GM23248 (cell line): ENCODE results near the gene TPCN1. TPM values are rescaled to one million over a fixed set of nuclear protein-coding genes. Genes with fewer than 3 reads are reported as not detected.

ENCODE experiments used
- DNase-seq: peaks from one replicate; pipeline ENCODE4 v3.0.0-alpha.2; 2015
- H2AFZ ChIP-seq: fragments of 200-600 bp; sonication (generic); 2 replicates; pipeline ENCODE4 v1.6.1; 2016; ENCODE audit warnings: antibody characterized with exemption
- H3F3A ChIP-seq: fragments of 200-600 bp; sonication (generic); 2 replicates; pipeline ENCODE4 v1.6.1; 2016; ENCODE audit warnings: mild to moderate bottlenecking, antibody characterized with exemption, mixed run types; ENCODE audit not compliant: insufficient read depth
- H3K27ac ChIP-seq: fragments of 200-600 bp; sonication (generic); 2 replicates; pipeline ENCODE4 v1.5.1; 2016; ENCODE audit warnings: mild to moderate bottlenecking
- H3K27me3 ChIP-seq: fragments of 200-600 bp; sonication (generic); replicated peaks from 2 replicates; pipeline ENCODE4 v1.6.1; 2016; ENCODE audit warnings: mild to moderate bottlenecking; ENCODE audit not compliant: insufficient read depth
- H3K36me3 ChIP-seq: fragments of 200-600 bp; sonication (generic); 2 replicates; pipeline ENCODE4 v1.6.1; 2016; ENCODE audit warnings: low read depth, mild to moderate bottlenecking
- H3K4me1 ChIP-seq: fragments of 200-600 bp; sonication (generic); 2 replicates; pipeline ENCODE4 v1.6.1; 2016; ENCODE audit warnings: mild to moderate bottlenecking; ENCODE audit not compliant: insufficient read depth
- H3K4me2 ChIP-seq: fragments of 200-600 bp; sonication (generic); one replicate; pipeline ENCODE4 v1.6.1; 2016; ENCODE audit warnings: mild to moderate bottlenecking; ENCODE audit not compliant: unreplicated experiment
- H3K4me3 ChIP-seq: fragments of 200-600 bp; sonication (generic); 2 replicates; pipeline ENCODE4 v1.5.1; 2016; ENCODE audit warnings: mild to moderate bottlenecking
- H3K79me2 ChIP-seq: fragments of 200-600 bp; sonication (generic); 2 replicates; pipeline ENCODE4 v1.6.1; 2016; ENCODE audit warnings: mild to moderate bottlenecking; ENCODE audit not compliant: insufficient read depth
- H3K9ac ChIP-seq: fragments of 200-600 bp; sonication (generic); 2 replicates; pipeline ENCODE4 v1.6.1; 2016; ENCODE audit warnings: mild to moderate bottlenecking
- H3K9me2 ChIP-seq: fragments of 200-600 bp; sonication (generic); 2 replicates; pipeline ENCODE4 v1.6.1; 2016; ENCODE audit warnings: mixed run types, mild to moderate bottlenecking, moderate library complexity; ENCODE audit not compliant: insufficient read depth
- H3K9me3 ChIP-seq: fragments of 200-600 bp; sonication (generic); one replicate; pipeline ENCODE4 v1.6.1; 2017; ENCODE audit warnings: low read depth
- H4K20me1 ChIP-seq: fragments of 200-600 bp; sonication (generic); 2 replicates; pipeline ENCODE4 v1.6.0; 2016; ENCODE audit not compliant: insufficient read depth
- EZH2 ChIP-seq: fragments of 200-600 bp; sonication (generic); IDR thresholded peaks from 2 replicates; pipeline ENCODE4 v1.6.1; 2018; ENCODE audit warnings: antibody characterized with exemption, mild to moderate bottlenecking; ENCODE audit not compliant: insufficient read depth, poor library complexity, severe bottlenecking
- EZH2phosphoT487 ChIP-seq: fragments of 200-600 bp; sonication (generic); IDR thresholded peaks from 2 replicates; pipeline ENCODE4 v1.6.1; 2018; ENCODE audit warnings: antibody characterized with exemption, moderate library complexity, mild to moderate bottlenecking, low read depth; ENCODE audit not compliant: insufficient read depth
- WGBS, 2 experiments: methylation state at CpG; one replicate each; pipeline ENCODE4 v1.1.6; 2015 to 2017; ENCODE audit warnings: low lambda C conversion rate in 2 of 2, low coverage in 1 of 2; ENCODE audit errors: missing lambda C conversion rate in 2 of 2; 5-methylcytosine and 5-hydroxymethylcytosine counted together
- in situ Hi-C: fragments of 300-500 bp; cut with MboI; formaldehyde crosslinking; loops from 2 replicates; pipeline ENCODE4 v1.15.0; 2020
- polyA plus RNA-seq: library from polyadenylated mRNA; unstranded; fragments of >200 nt; fragmentation: Nextera tagmentation; extraction: Ambion mirVana; gene quantifications from 2 replicates; pipeline ENCODE4 v1.2.1, GENCODE V29; 2016
- total RNA-seq: library from RNA; depleted of rRNA; stranded (reverse); fragments of >200 nt; shearing (Covaris generic); gene quantifications from 2 replicates; pipeline ENCODE4 v1.2.3, GENCODE V29; 2014

The TPCN1 gene
- total and polyA plus RNA-seq, 2 experiments from 2014 or later, result 9.0 to 15.9 TPM

DNA sequence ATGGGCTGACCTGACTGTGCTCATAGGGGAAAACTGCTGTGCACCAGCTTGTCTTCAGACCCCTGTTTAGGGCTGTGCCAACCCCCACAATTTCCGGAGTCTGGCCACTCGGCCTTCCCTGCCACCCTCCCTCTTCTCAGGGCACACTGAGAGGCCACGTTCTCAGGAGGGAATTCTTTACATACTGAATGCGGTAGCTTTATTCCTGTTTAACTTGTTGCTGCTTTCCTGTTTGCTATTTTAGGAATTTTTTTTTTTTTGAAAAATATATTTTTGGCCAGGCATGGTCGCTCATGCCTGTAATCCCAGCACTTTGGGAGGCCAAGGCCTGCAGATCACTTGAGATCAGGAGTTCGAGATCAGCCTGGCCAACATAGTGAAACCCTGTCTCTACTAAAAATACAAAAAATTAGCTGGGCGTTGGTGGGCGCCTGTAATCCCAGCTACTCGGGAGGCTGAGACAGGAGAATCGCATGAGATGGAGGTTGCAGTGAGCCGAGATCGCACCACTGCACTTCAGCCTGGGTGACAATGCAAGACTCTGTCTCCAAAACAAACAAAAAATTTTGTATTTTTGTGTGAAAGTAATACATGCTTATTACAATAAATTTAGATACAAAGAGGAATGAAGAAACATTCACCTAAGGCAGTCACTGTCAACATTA, 39.5 kb downstream of the TPCN1 start:
- DNase-seq, result no peak
- Histone ChIP-seq H3K27ac (no peak overlapping the region), H3K4me3 (no peak overlapping the region), H3K27me3 (no peaks in the 10 kb centered on the region), H3F3A (no peaks in the 10 kb centered on the region), H3K9ac (no peak overlapping the region), H3K9me3 (no peaks in the 10 kb centered on the region), H3K79me2 (no peaks in the 10 kb centered on the region), H3K4me2 (no peak overlapping the region), H3K4me1 (peaks cover 4% of the 10 kb centered on the region; the same call in 1 of the 2 replicates), H3K36me3 (no peaks in the 10 kb centered on the region), H2AFZ (no peak overlapping the region), H3K9me2 (no peaks in the 10 kb centered on the region), H4K20me1 (no peaks in the 10 kb centered on the region)
- WGBS, 2 experiments, result 86% methylated on average over 12 of the region's 12 CpGs
- in situ Hi-C loops, result no loop called here
- no peak for TF ChIP-seq EZH2
- no peak for TF ChIP-seq EZH2phosphoT487

DNA sequence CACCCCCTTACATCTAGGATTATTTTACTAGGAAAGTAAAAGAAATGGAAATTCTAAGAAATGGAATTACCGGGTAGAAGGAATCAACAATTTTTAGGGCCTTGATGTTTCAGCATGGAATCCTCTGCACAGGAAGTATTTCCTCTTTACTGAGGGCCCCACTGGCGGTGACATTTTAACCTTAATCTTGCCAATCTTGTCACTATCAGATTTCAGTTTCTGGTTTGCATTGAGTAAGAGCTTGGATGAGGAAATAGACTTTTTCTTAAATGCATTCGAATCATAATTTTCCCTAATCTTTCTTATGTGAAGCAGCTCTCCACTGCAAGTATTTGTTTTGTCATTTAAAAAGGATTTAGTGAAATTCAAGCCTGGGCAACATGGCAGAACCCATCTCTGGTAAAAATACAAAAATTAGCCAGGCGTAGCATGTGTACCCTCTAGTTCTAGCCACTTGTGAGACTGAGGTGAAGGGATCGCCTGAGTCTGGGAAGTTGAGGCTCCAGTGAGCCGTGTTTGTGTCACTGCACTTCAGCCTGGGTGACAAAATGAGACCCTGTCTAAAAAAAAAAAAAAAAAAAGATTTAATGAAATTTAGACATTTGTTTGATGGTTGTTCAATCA, 40.7 kb downstream of the TPCN1 start:
- Histone ChIP-seq H3K9me2 (no peaks in the 10 kb centered on the region), H2AFZ (no peak overlapping the region), H3K9ac (no peak overlapping the region), H3K4me2 (no peak overlapping the region), H3K9me3 (no peaks in the 10 kb centered on the region), H3K27ac (no peak overlapping the region), H3K79me2 (no peaks in the 10 kb centered on the region), H3F3A (no peaks in the 10 kb centered on the region), H3K4me1 (peaks cover 4% of the 10 kb centered on the region; the same call in 1 of the 2 replicates), H3K4me3 (no peak overlapping the region), H3K27me3 (no peaks in the 10 kb centered on the region), H4K20me1 (no peaks in the 10 kb centered on the region), H3K36me3 (no peaks in the 10 kb centered on the region)
- WGBS, 2 experiments, result 73 to 75% methylated on average over 6 of the region's 6 CpGs
- in situ Hi-C loops, result no loop called here
- no peak for DNase-seq
- TF ChIP-seq EZH2 (no peak), EZH2phosphoT487 (no peak)

- no peak for DNase-seq
- Histone ChIP-seq H3K4me2 (no peak overlapping the region), H3F3A (no peaks in the 10 kb centered on the region)
These were observed 41.4 kb downstream of the TPCN1 start for GRCh38 chr12:113262710-113263109.

GRCh38 chr12:113263431-113263963, 42.2 kb downstream of the TPCN1 start:
- no peaks in the 10 kb centered on the region for H3K27me3 ChIP-seq
- H3K79me2 ChIP-seq, result no peaks in the 10 kb centered on the region
- no peaks in the 10 kb centered on the region for H3F3A ChIP-seq
- TF ChIP-seq EZH2 (no peak), EZH2phosphoT487 (no peak)
- H3K27ac ChIP-seq, result no peak overlapping the region
- H3K36me3 ChIP-seq, result no peaks in the 10 kb centered on the region
- H3K4me1 ChIP-seq, result peaks cover 4% of the 10 kb centered on the region; the same call in 1 of the 2 replicates
- H3K4me2 ChIP-seq, result no peak overlapping the region
- no peak overlapping the region for H3K9ac ChIP-seq
- 93 to 96% methylated on average over 9 of the region's 9 CpGs for WGBS, 2 experiments
- H3K4me3 ChIP-seq, result no peak overlapping the region
- H3K9me2 ChIP-seq, result no peaks in the 10 kb centered on the region
- no peaks in the 10 kb centered on the region for H4K20me1 ChIP-seq
- no peaks in the 10 kb centered on the region for H3K9me3 ChIP-seq
- no peak for DNase-seq
- H2AFZ ChIP-seq, result no peak overlapping the region
- in situ Hi-C loops, result no loop called here

More at GRCh38 chr12:113262710-113263109, 41.4 kb downstream of the TPCN1 start:
- Histone ChIP-seq H3K9me2 (no peaks in the 10 kb centered on the region), H3K9me3 (no peaks in the 10 kb centered on the region), H3K4me3 (no peak overlapping the region), H3K36me3 (no peaks in the 10 kb centered on the region), H3K9ac (no peak overlapping the region), H3K27me3 (no peaks in the 10 kb centered on the region), H3K79me2 (no peaks in the 10 kb centered on the region), H4K20me1 (no peaks in the 10 kb centered on the region), H3K4me1 (peaks cover 4% of the 10 kb centered on the region; the same call in 1 of the 2 replicates), H3K27ac (no peak overlapping the region), H2AFZ (no peak overlapping the region)
- TF ChIP-seq EZH2, result no peak
- no peak for TF ChIP-seq EZH2phosphoT487
- in situ Hi-C loops, result no loop called here
